GM12865 (cell line): Measurements from ENCODE around the gene DENND2C.

ENCODE experiments used
- DNase-seq: peaks from one replicate; pipeline ENCODE4 v3.0.0; 2010; ENCODE audit warnings: low read depth
- H3K4me3 ChIP-seq: 2 replicates; pipeline ENCODE4 v1.5.1; 2011; ENCODE audit warnings: mild to moderate bottlenecking, low read depth, low read length, control low read depth
- TF ChIP-seq, protein P1 (sequence below): IDR thresholded peaks from 2 replicates; pipeline ENCODE4 v1.5.1; 2011; ENCODE audit warnings: low read length, control low read depth, low read depth, inconsistent platforms; ENCODE audit not compliant: insufficient read depth; ENCODE audit errors: missing control alignments

Gene DENND2C

DNA sequence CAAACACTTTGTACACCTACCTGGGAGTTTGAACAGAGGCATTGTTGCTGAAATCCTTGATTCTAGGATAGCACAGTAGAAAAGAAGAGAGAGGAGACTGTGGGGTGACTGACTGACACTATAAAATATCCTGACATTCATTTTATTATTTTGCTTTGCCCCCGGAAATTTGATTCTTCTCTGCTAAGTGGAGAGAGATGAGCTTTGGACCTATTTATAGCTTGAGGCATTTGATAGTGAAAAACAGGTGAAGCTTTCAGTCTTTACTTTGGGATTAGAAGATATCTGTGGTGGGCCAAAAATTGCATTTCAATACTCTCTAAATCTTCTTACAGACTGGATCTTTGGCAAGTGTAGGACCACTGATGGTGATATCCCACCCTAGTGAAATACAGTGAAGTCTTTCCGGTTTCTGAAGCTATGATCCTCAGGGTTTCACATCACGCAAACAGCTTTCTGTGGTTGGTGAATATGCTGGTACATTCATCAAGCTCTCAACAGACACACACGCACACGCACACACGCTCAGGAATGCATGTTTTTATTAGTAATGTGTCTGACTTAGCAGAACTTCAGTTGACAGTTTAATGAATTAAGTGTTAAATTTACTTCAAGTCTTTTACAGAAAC, 25.7 kb upstream of the DENND2C start, which contains the start of gene AMPD1:
Gene AMPD1, minus strand, starts transcription at position 117 of the 629 bp plus-strand sequence. Its CDS starts 75 bp downstream, at position 42.
- TF ChIP-seq, protein P1, sequence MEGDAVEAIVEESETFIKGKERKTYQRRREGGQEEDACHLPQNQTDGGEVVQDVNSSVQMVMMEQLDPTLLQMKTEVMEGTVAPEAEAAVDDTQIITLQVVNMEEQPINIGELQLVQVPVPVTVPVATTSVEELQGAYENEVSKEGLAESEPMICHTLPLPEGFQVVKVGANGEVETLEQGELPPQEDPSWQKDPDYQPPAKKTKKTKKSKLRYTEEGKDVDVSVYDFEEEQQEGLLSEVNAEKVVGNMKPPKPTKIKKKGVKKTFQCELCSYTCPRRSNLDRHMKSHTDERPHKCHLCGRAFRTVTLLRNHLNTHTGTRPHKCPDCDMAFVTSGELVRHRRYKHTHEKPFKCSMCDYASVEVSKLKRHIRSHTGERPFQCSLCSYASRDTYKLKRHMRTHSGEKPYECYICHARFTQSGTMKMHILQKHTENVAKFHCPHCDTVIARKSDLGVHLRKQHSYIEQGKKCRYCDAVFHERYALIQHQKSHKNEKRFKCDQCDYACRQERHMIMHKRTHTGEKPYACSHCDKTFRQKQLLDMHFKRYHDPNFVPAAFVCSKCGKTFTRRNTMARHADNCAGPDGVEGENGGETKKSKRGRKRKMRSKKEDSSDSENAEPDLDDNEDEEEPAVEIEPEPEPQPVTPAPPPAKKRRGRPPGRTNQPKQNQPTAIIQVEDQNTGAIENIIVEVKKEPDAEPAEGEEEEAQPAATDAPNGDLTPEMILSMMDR = no peak
- H3K4me3 ChIP-seq = no peak within 1 kb of the TSS
- peak; percentile 68 for DNase-seq

GRCh38 chr1:114694540-114695310, 24.9 kb upstream of the DENND2C start:
- DNase-seq = no peak
- TF ChIP-seq, protein P1 = no peak
- no peak overlapping the region for H3K4me3 ChIP-seq

DNA sequence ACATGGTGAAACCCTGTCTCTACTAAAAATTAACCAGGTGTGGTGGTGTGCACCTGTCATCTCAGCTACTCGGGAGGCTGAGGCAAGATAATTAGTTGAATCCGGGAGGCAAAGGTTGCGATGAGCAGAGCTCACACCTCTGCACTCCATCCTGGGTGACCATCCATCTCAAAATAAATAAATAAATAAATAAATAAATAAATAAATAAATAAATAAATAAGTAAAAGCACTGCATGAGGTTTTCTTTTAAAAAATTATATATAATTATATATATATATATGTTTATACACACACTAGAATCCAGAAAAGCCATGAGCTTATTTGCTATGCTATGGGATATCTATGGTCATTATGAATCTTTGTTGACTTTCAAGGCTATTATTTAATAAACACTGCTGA, 23.1 kb upstream of the DENND2C start:
- DNase-seq = no peak
- TF ChIP-seq, protein P1 = no peak
- no peak overlapping the region for H3K4me3 ChIP-seq

GRCh38 chr1:114691061-114691460, 21.2 kb upstream of the DENND2C start:
- no peak overlapping the region for H3K4me3 ChIP-seq

DNA sequence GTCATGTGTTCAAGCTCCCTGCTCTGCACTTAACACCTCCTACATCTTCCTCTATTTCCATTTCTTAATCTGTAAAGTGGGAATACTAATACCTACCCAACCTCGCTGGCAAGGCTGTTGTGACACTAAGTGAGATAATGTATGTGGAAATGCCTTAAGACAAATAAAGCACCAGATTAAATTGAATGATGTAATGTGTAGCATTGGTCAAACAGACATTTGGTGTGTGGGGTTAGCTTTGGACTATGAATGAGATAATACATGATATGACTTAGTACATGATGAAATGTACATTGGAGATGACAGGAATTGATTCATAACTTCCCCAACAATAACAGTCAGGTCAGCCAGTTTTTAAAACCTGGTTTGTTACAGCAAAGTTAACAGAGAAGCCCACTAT, 20.3 kb upstream of the DENND2C start:
- TF ChIP-seq, protein P1 = no peak
- no peak overlapping the region for H3K4me3 ChIP-seq
- no peak for DNase-seq

More at GRCh38 chr1:114691061-114691460, 21.2 kb upstream of the DENND2C start:
- no peak for DNase-seq
- TF ChIP-seq, protein P1 = no peak

DNA sequence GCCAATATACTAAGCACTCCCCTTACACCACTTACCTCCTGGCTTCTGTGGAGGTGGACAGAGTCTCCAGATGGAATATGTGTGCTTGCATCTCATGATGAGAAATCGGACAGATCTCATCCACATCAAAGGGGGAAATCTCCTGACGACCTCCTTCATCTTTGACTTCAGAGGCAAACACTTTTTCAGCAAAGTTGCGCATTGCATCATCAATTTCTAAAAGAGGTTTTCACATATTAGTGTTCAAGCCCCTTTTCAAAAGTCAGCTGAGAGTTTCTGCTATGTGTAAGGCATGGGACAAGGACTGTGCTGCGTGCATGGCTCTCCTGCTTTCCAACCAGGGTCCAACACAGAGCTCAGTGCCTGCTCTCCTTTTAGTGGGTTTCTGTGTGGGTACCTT, 18.7 kb upstream of the DENND2C start:
- TF ChIP-seq, protein P1 = no peak
- DNase-seq = no peak
- no peak overlapping the region for H3K4me3 ChIP-seq

GRCh38 chr1:114685851-114686250, 16.0 kb upstream of the DENND2C start:
- no peak overlapping the region for H3K4me3 ChIP-seq
- TF ChIP-seq, protein P1 = no peak
- DNase-seq = no peak
